Gastrocnemius medialis (tissue), 4 donors: ENCODE data around the gene MC5R.

Source experiments
- CTCF ChIP-seq, 5 experiments: fragments of 450-650 bp in 3 of 5; fragments of 200-600 bp in 2 of 5; sonication (generic) in 2 of 5; IDR thresholded peaks in 4 of 5; conservative IDR thresholded peaks in 1 of 5; 1 replicate in 4 of 5; 2 replicates in 1 of 5; pipeline ENCODE4 v1.5.1; 2016 to 2019; ENCODE audit warnings: antibody characterized with exemption in 5 of 5, mild to moderate bottlenecking in 3 of 5, moderate library complexity in 3 of 5
- POLR2A ChIP-seq, 2 donors: fragments of 450-650 bp; IDR thresholded peaks; one replicate each; pipeline ENCODE4 v1.6.1; 2017; ENCODE audit warnings: antibody characterized with exemption in 2 of 2, mild to moderate bottlenecking in 2 of 2, moderate library complexity in 2 of 2

GRCh38 chr18:13800505-13801259, 23.3 kb upstream of the MC5R start:
- TF ChIP-seq CTCF (IDR thresholded peaks at IDR 0.05 in 4 of 5, conservative IDR thresholded peaks at IDR 0.05 in 1 of 5) (peak in 2 of 5 experiments; percentile 37 to 53), POLR2A (IDR thresholded peaks at IDR 0.05) (no peak)
